Panc1 (cell line): ENCODE results near the gene UPF1. TPM values are rescaled to one million over a fixed set of nuclear protein-coding genes. Genes with fewer than 3 reads are reported as not detected.

Experiments
- ATAC-seq: fragments of 200-7000 bp; cut with Tn5 transposase; 2 replicates; pipeline ENCODE4 v1.9.1; 2020; ENCODE audit warnings: mild to moderate bottlenecking, moderate library complexity
- BruUV-seq: library from RNA; stranded (reverse); fragments of 400-500 nt; replicated peaks from 2 replicates; lab custom pipeline; 2021; lab: Mats Ljungman, UMichigan
- CTCF ChIA-PET: fragments of 300-600 bp; sonication (Branson Sonifier 250); formaldehyde crosslinking; loops from one replicate; lab custom pipeline; 2022; ENCODE audit warnings: antibody characterized with exemption; lab: Charles Lee
- POLR2A ChIA-PET: fragments of 300-600 bp; sonication (Branson Sonifier 250); formaldehyde crosslinking; loops from one replicate; lab custom pipeline; 2022; ENCODE audit warnings: antibody characterized with exemption; lab: Charles Lee
- DNase-seq: peaks from one replicate; pipeline ENCODE4 v3.0.0-alpha.2; 2010; ENCODE audit warnings: low read depth, low spot score
- H3K27ac ChIP-seq: 2 replicates; pipeline ENCODE4 v1.5.1; 2011; ENCODE audit warnings: mild to moderate bottlenecking, low read length, inconsistent platforms
- H3K27me3 ChIP-seq: fragments of 200-500 bp; sonication (Bioruptor generic); 2 replicates; pipeline ENCODE4 v1.6.0; 2014; ENCODE audit warnings: low read length, inconsistent platforms; ENCODE audit not compliant: control insufficient read depth, insufficient read depth
- H3K36me3 ChIP-seq: fragments of 200-500 bp; sonication (Bioruptor generic); 2 replicates; pipeline ENCODE4 v1.5.1; 2014; ENCODE audit warnings: inconsistent platforms, mild to moderate bottlenecking, low read length, moderate library complexity; ENCODE audit not compliant: control insufficient read depth, insufficient read depth
- H3K4me1 ChIP-seq: 2 replicates; pipeline ENCODE4 v1.5.1; 2011; ENCODE audit warnings: inconsistent platforms, mild to moderate bottlenecking, low read length, moderate library complexity; ENCODE audit not compliant: control insufficient read depth, insufficient read depth
- H3K4me3 ChIP-seq, 2 experiments: 2 replicates each; pipeline ENCODE4 v1.5.1; 2011 to 2012; ENCODE audit warnings: low read depth in 2 of 2, low read length in 2 of 2, mild to moderate bottlenecking in 2 of 2, inconsistent platforms in 1 of 2, moderate library complexity in 1 of 2
- H3K9me3 ChIP-seq: fragments of 200-500 bp; sonication (Bioruptor generic); 2 replicates; pipeline ENCODE4 v1.5.1; 2014; ENCODE audit warnings: low read depth, mild to moderate bottlenecking, inconsistent platforms, low read length, moderate library complexity; ENCODE audit not compliant: control insufficient read depth, insufficient read depth
- CTCF ChIP-seq: fragments of 450-650 bp; IDR thresholded peaks from 2 replicates; pipeline ENCODE4 v1.5.1; 2017; ENCODE audit warnings: mild to moderate bottlenecking
- POLR2AphosphoS5 ChIP-seq: IDR thresholded peaks from 2 replicates; pipeline ENCODE4 v1.6.1; 2012; ENCODE audit warnings: mild to moderate bottlenecking, low read depth, low read length, moderate library complexity
- REST ChIP-seq, 2 experiments: IDR thresholded peaks; 2 replicates each; pipeline ENCODE4 v1.6.1; 2011 to 2012; ENCODE audit warnings: low read depth in 2 of 2, control low read depth in 1 of 2, low read length in 1 of 2, mild to moderate bottlenecking in 1 of 2, moderate library complexity in 1 of 2; ENCODE audit not compliant: insufficient read depth in 1 of 2
- SIN3A ChIP-seq: IDR thresholded peaks from 2 replicates; pipeline ENCODE4 v1.6.1; 2012; ENCODE audit warnings: low read depth, mild to moderate bottlenecking, low read length, moderate library complexity, borderline replicate concordance; ENCODE audit not compliant: insufficient read depth
- TCF7L2 ChIP-seq: IDR thresholded peaks from 2 replicates; pipeline ENCODE4 v1.6.1; 2011; ENCODE audit warnings: mild to moderate bottlenecking, low read depth, low read length, inconsistent platforms
- in situ Hi-C: cut with HindIII; loops from 2 replicates; pipeline ENCODE4 v1.10.0; 2016; ENCODE audit warnings: low sequenced_read_pairs, low pct_unique_long_range_greater_than_20kb
- intact Hi-C: fragments of 100-400 bp; cut with micrococcal nuclease; formaldehyde crosslinking; loops from one replicate; pipeline ENCODE4 v1.10.0; 2022; ENCODE audit not compliant: unreplicated experiment
- total RNA-seq: library from RNA; stranded (reverse); gene quantifications from one replicate; pipeline ENCODE4 v1.2.1, GENCODE V29; 2021; ENCODE audit not compliant: unreplicated experiment

The UPF1 gene
- total RNA-seq, 1 experiment from 2014 or later: 62.2 TPM

GRCh38 chr19:18853755-18854427, 22.1 kb downstream of the UPF1 start:
- no peaks in the 10 kb centered on the region for H3K27me3 ChIP-seq
- no peak overlapping the region for H3K4me3 ChIP-seq
- no peak overlapping the region for H3K27ac ChIP-seq
- H3K4me1 ChIP-seq: no peaks in the 10 kb centered on the region
- CTCF ChIA-PET: no interaction called here
- H3K9me3 ChIP-seq: no peaks in the 10 kb centered on the region
- TF ChIP-seq TCF7L2 (no peak), SIN3A (no peak), REST (IDR thresholded peaks at IDR 0.05; ENCODE audit: insufficient read depth in 1 of 2, low read depth in 2 of 2, low read length in 1 of 2) (no peak)
- peaks cover 5% of the 10 kb centered on the region; the same call in 1 of the 2 replicates for H3K36me3 ChIP-seq
- POLR2A ChIA-PET: no interaction called here
- no TSS peak for BruUV-seq
- no peak for ATAC-seq
- intact Hi-C loops (no loop called here), in situ Hi-C loops (no loop called here)
- DNase-seq: no peak

DNA sequence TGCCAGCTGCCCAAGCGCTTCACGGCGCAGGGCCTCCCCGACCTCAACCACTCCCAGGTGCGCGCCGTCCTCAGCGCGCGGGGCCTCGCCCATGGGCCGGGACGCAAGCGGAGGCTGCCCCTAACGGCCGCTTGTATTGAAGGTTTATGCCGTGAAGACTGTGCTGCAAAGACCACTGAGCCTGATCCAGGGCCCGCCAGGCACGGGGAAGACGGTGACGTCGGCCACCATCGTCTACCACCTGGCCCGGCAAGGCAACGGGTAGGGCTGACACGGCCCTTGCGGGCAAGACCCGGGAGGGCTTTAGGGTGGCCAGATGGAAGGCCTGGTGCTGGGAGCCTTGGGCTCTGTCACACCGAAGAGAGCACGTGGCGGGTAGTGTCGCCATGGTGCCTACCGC, 23.2 kb downstream of the UPF1 start:
- H3K9me3 ChIP-seq: no peaks in the 10 kb centered on the region
- H3K27me3 ChIP-seq: no peaks in the 10 kb centered on the region
- H3K4me1 ChIP-seq: no peaks in the 10 kb centered on the region
- intact Hi-C loops: no loop called here
- POLR2A ChIA-PET: no interaction called here
- H3K27ac ChIP-seq: no peak overlapping the region
- CTCF ChIA-PET: no interaction called here
- no peak overlapping the region for H3K4me3 ChIP-seq
- no TSS peak for BruUV-seq
- DNase-seq (no peak), ATAC-seq (no peak)
- peaks cover 5% of the 10 kb centered on the region; the same call in 1 of the 2 replicates for H3K36me3 ChIP-seq
- TF ChIP-seq POLR2AphosphoS5 (no peak), TCF7L2 (no peak), CTCF (no peak), SIN3A (no peak), REST (IDR thresholded peaks at IDR 0.05; ENCODE audit: insufficient read depth in 1 of 2, low read depth in 2 of 2, low read length in 1 of 2) (no peak)
- in situ Hi-C loops: no loop called here
